ENCODE results near the gene UCN. TPM values are rescaled to one million over a fixed set of nuclear protein-coding genes. Genes with fewer than 3 reads are reported as not detected.

UCN gene
- total and polyA plus RNA-seq, 2 experiments from 2014 or later = 1.0 to 2.9 TPM

- WGBS (ENCODE audit: low lambda C conversion rate, missing lambda C conversion rate) = 81% methylated on average over 3 of the region's 3 CpGs
Observed at GRCh38 chr2:27281442-27281841, 26.8 kb downstream of the UCN start.

GRCh38 chr2:27280826-27281225 is 27.4 kb downstream of the UCN start:
- no peaks in the 10 kb centered on the region for H3K36me3 ChIP-seq (replicated peaks; ENCODE audit: insufficient read depth, low read depth)
- no peaks in the 10 kb centered on the region for H3K9me2 ChIP-seq (replicated peaks; ENCODE audit: insufficient read depth)
- no peak for DNase-seq (ENCODE audit: low spot score)
- H3K4me3 ChIP-seq = no peak overlapping the region
- H3K4me1 ChIP-seq (ENCODE audit: insufficient read depth) = no peaks in the 10 kb centered on the region
- no peak overlapping the region for H2AFZ ChIP-seq
- H4K20me1 ChIP-seq (ENCODE audit: insufficient read depth, poor library complexity, severe bottlenecking) = no peaks in the 10 kb centered on the region
- H3K4me2 ChIP-seq = no peak overlapping the region
- H3K27ac ChIP-seq = no peak overlapping the region
- H3K79me2 ChIP-seq = no peaks in the 10 kb centered on the region
- TF ChIP-seq EZH2phosphoT487 (IDR thresholded peaks at IDR 0.05; ENCODE audit: low read depth, severe bottlenecking, unreplicated experiment) (no peak), EZH2 (IDR thresholded peaks at IDR 0.05; ENCODE audit: borderline replicate concordance) (no peak), CTCF (IDR thresholded peaks at IDR 0.05; ENCODE audit: poor library complexity) (no peak)
- H3K27me3 ChIP-seq = peaks cover 17% of the 10 kb centered on the region
- no peaks in the 10 kb centered on the region for H3K9me3 ChIP-seq (ENCODE audit: low read depth)
- 78% methylated on average over 3 of the region's 3 CpGs for WGBS (ENCODE audit: low lambda C conversion rate, missing lambda C conversion rate)

More at GRCh38 chr2:27281442-27281841, 26.8 kb downstream of the UCN start:
- H4K20me1 ChIP-seq (ENCODE audit: insufficient read depth, poor library complexity, severe bottlenecking) = no peaks in the 10 kb centered on the region
- no peak overlapping the region for H3K4me2 ChIP-seq
- H3K36me3 ChIP-seq (replicated peaks; ENCODE audit: insufficient read depth, low read depth) = no peaks in the 10 kb centered on the region
- no peak overlapping the region for H3K4me3 ChIP-seq
- H3K27me3 ChIP-seq = peaks cover 17% of the 10 kb centered on the region
- no peaks in the 10 kb centered on the region for H3K9me3 ChIP-seq (ENCODE audit: low read depth)
- no peaks in the 10 kb centered on the region for H3K79me2 ChIP-seq
- no peak for DNase-seq (ENCODE audit: low spot score)
- no peaks in the 10 kb centered on the region for H3K9me2 ChIP-seq (replicated peaks; ENCODE audit: insufficient read depth)
- H3K27ac ChIP-seq = no peak overlapping the region
- no peak overlapping the region for H2AFZ ChIP-seq
- no peak for TF ChIP-seq EZH2phosphoT487 (IDR thresholded peaks at IDR 0.05; ENCODE audit: low read depth, severe bottlenecking, unreplicated experiment)
- no peak for TF ChIP-seq EZH2 (IDR thresholded peaks at IDR 0.05; ENCODE audit: borderline replicate concordance)
- no peak for TF ChIP-seq CTCF (IDR thresholded peaks at IDR 0.05; ENCODE audit: poor library complexity)
- H3K4me1 ChIP-seq (ENCODE audit: insufficient read depth) = no peaks in the 10 kb centered on the region

- Histone ChIP-seq H3K4me2 (no peak overlapping the region), H3K4me3 (no peak overlapping the region), H3K4me1 (ENCODE audit: insufficient read depth) (no peaks in the 10 kb centered on the region), H3K9me3 (ENCODE audit: low read depth) (no peaks in the 10 kb centered on the region), H3K79me2 (no peaks in the 10 kb centered on the region), H2AFZ (no peak overlapping the region), H3K27ac (no peak overlapping the region), H3K36me3 (replicated peaks; ENCODE audit: insufficient read depth, low read depth) (no peaks in the 10 kb centered on the region), H3K9me2 (replicated peaks; ENCODE audit: insufficient read depth) (no peaks in the 10 kb centered on the region), H4K20me1 (ENCODE audit: insufficient read depth, poor library complexity, severe bottlenecking) (no peaks in the 10 kb centered on the region), H3K27me3 (peaks cover 17% of the 10 kb centered on the region)
- WGBS (ENCODE audit: low lambda C conversion rate, missing lambda C conversion rate) = 97% methylated on average over 1 of the region's 1 CpG
- TF ChIP-seq CTCF (IDR thresholded peaks at IDR 0.05; ENCODE audit: poor library complexity) (no peak), EZH2phosphoT487 (IDR thresholded peaks at IDR 0.05; ENCODE audit: low read depth, severe bottlenecking, unreplicated experiment) (no peak), EZH2 (IDR thresholded peaks at IDR 0.05; ENCODE audit: borderline replicate concordance) (no peak)
- DNase-seq (ENCODE audit: low spot score) = no peak
Observed at GRCh38 chr2:27278010-27278409, 30.2 kb downstream of the UCN start.

Data from hepatocyte (in vitro differentiated cells).